Measurements from ENCODE around the gene DNAJB11. TPM values are rescaled to one million over a fixed set of nuclear protein-coding genes. Genes with fewer than 3 reads are reported as not detected.
"Not testable (repeated sequence)": the region's sequence is repeated elsewhere in the genome, so short reads cannot be mapped to it uniquely, and the experiment has no call there.

DNAJB11 gene
- total RNA-seq, 4 donors from 2014 or later, result 43.7 to 69.9 (median 47.8) TPM

DNA sequence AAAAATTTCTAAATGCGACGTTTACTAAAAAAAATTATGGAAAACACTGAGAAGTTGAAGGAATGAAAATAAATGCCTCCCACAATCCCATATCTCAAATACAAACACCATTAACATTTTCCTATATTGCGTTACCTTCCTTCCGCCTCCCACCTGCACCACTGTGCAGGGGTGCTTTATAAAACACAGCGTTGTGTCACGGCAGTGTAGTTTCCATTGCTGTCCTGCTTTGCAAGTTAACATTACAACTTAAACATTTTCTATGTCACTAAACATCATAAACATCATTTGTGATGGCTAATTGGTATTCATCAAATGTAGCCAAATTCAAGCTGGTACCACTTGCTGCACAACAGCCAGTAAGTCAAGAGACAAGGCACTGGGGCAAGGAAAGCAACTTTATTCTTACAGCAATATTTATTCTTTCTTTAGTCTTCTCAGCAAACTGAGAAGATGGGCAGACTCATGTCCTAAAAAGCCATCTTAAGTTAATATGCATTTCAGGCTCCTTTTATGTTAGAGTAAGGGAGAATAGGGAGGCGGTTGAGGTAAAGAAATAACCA is 57.4 kb downstream of the DNAJB11 start:
- TF ChIP-seq, protein P1, sequence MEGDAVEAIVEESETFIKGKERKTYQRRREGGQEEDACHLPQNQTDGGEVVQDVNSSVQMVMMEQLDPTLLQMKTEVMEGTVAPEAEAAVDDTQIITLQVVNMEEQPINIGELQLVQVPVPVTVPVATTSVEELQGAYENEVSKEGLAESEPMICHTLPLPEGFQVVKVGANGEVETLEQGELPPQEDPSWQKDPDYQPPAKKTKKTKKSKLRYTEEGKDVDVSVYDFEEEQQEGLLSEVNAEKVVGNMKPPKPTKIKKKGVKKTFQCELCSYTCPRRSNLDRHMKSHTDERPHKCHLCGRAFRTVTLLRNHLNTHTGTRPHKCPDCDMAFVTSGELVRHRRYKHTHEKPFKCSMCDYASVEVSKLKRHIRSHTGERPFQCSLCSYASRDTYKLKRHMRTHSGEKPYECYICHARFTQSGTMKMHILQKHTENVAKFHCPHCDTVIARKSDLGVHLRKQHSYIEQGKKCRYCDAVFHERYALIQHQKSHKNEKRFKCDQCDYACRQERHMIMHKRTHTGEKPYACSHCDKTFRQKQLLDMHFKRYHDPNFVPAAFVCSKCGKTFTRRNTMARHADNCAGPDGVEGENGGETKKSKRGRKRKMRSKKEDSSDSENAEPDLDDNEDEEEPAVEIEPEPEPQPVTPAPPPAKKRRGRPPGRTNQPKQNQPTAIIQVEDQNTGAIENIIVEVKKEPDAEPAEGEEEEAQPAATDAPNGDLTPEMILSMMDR (IDR thresholded peaks at IDR 0.05), result no peak
- DNase-seq (ENCODE audit: low spot score) (no peak), ATAC-seq (ENCODE audit: low FRiP score) (no peak)

DNA sequence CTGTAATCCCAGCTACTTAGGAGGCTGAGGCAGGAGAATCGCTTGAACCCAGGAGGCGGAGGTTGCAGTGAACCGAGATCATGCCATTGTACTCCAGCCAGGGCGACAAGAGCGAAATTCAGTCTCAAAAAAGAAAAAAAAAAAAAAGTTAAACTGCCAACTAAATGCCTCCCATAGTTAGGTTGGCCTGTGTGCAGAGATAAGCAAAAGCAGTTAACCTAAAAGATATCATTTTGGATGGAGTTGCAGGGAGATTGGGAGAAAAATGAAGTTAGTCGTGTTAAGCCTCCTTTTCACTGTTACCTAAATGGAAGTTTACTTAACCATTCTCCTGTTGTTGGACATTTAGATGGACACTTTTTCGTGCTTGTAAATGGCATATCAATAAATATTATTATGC is 58.2 kb downstream of the DNAJB11 start:
- ATAC-seq (ENCODE audit: low FRiP score), result no peak
- no peak for DNase-seq (ENCODE audit: low spot score)
- TF ChIP-seq, protein P1 (IDR thresholded peaks at IDR 0.05), result no peak

DNA sequence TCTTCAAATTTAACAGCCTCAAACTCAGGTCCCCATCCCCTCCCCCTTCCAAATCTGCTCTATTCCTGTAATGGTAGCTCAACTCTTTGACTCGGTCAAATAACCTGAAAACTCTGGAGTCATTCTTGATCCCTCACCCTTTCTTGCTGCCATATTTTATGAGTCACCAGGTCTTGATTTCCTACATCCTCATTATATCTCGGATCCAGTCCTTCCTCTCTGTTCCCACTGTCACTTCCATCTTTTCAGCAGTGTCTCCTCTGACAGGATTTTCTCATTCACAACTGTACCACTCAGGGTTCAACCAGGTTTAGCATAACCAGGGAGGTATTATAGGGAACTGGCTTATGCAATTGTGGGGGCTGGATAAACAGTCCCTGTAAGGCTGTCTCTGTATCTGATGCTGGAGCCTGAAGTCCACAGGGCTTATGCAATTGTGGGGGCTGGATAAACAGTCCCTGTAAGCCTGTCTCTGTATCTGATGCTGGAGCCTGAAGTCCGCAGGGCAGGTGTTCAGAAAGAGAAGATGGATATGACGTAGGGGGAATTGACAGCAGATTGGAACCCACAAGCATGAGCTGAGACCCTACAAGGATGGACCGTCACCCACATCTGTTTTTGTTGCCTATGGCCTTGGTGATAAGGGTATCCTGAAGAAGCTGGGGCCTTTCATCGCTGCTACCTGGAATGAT is 60.6 kb downstream of the DNAJB11 start:
- TF ChIP-seq, protein P1 (IDR thresholded peaks at IDR 0.05), result no peak
- ATAC-seq (ENCODE audit: low FRiP score), result no peak
- no peak for DNase-seq (ENCODE audit: low spot score)

DNA sequence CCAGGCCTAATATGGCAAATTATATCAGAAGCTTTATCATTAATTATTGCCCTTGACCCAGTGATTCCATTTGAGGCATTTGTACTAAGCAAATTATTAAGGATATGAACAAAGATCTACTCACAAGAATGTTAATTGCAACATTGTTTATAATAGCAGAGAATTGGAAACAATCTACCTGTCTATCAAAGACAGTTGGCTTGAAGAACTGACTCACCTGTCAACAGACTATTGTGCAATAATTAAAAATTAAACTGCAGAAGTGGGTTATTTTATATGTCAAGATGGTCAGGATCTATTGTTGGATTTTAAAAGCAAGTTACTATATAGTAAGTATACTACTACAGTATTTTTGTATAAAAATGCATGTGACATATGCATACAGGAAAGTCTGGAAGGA is 63.0 kb downstream of the DNAJB11 start:
- TF ChIP-seq, protein P1 (IDR thresholded peaks at IDR 0.05), result no peak
- ATAC-seq (ENCODE audit: low FRiP score) (no peak), DNase-seq (ENCODE audit: low spot score) (no peak)

DNA sequence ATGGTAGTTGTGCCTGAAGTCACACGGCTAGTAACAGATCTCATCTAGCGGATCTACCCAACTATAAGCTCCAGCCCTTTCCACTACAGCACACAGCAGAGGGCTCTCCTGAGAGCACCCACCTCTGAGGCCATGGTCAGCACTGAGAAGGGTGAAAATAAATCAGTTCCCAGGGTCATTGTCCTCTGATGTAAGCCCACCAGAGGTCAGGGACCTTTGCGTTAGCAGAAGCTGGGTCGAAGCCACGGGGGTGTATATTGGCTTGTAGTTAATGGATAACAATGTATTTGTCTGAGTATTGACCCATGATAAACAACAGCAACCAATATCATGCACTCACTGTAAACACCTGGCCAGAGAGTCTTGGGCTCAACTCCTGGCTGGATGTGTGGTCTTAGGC is 63.7 kb downstream of the DNAJB11 start:
- ATAC-seq (ENCODE audit: low FRiP score); DNase-seq (ENCODE audit: low spot score): not testable (repeated sequence)

Small RNA genes within 50 kb of the gene (small RNA-seq; reads per million reads assigned to genes)
- not detected for gene RF00017

Other genes with a start within 250 kb of the DNAJB11 start
- 1 to 10 TPM in 3 of 4 donors, under 1 TPM in 1; 0.84 to 5.8 (median 2.9) TPM for gene DGKG, start 208.5 kb upstream of the DNAJB11 start, total RNA-seq
- gene CRYGS, start 26.3 kb upstream of the DNAJB11 start, total RNA-seq, result 1 to 10 TPM in 3 of 4 donors, under 1 TPM in 1; 0.93 to 6.5 (median 3.4) TPM
- 10 to 100 TPM; 10.0 to 18.9 (median 16.1) TPM for gene TBCCD1, start 3.4 kb upstream of the DNAJB11 start, total RNA-seq
- not detected for gene AHSG, start 42.3 kb downstream of the DNAJB11 start, total RNA-seq
- gene FETUB, start 69.7 kb downstream of the DNAJB11 start, total RNA-seq, result not detected
- not detected for gene HRG, start 95.3 kb downstream of the DNAJB11 start, total RNA-seq
- under 1 TPM in 1 of 4 donors, not detected in 3; 0.09 TPM for gene KNG1, start 146.6 kb downstream of the DNAJB11 start, total RNA-seq
- gene EIF4A2, start 212.9 kb downstream of the DNAJB11 start, total RNA-seq, result 100 to 1,000 TPM; 315 to 515 (median 413) TPM
- gene RFC4, start 235.8 kb downstream of the DNAJB11 start, total RNA-seq, result 10 to 100 TPM in 2 of 4 donors, 1 to 10 TPM in 2; 6.1 to 10.7 (median 9.4) TPM